Left lobe of liver (tissue), 2 donors: ENCODE measurements around the gene TSC22D4. TPM values are rescaled to one million over a fixed set of nuclear protein-coding genes. Genes with fewer than 3 reads are reported as not detected.
A peak's percentile ranks its signal among the peaks of the same experiment; 100 is the strongest.

Source experiments
- ATAC-seq: fragments of 200-7000 bp; cut with Tn5 transposase; one replicate; pipeline ENCODE4 v1.9.1; 2020; ENCODE audit warnings: mild to moderate bottlenecking, moderate library complexity
- DNase-seq: peaks from one replicate; pipeline ENCODE4 v3.0.0-alpha.2; 2020; ENCODE audit warnings: low spot score
- total RNA-seq: library from RNA; stranded (reverse); gene quantifications from one replicate; pipeline ENCODE4 v1.2.1, GENCODE V29; 2021
- donor health status: DM: no; HTN: no; CAD: no; lungs with moderate emphysema.
- donor health status: DM: no; HTN: yes; CAD: no.

Gene TSC22D4
- total RNA-seq, 1 donor from 2014 or later: 16.9 TPM

DNA sequence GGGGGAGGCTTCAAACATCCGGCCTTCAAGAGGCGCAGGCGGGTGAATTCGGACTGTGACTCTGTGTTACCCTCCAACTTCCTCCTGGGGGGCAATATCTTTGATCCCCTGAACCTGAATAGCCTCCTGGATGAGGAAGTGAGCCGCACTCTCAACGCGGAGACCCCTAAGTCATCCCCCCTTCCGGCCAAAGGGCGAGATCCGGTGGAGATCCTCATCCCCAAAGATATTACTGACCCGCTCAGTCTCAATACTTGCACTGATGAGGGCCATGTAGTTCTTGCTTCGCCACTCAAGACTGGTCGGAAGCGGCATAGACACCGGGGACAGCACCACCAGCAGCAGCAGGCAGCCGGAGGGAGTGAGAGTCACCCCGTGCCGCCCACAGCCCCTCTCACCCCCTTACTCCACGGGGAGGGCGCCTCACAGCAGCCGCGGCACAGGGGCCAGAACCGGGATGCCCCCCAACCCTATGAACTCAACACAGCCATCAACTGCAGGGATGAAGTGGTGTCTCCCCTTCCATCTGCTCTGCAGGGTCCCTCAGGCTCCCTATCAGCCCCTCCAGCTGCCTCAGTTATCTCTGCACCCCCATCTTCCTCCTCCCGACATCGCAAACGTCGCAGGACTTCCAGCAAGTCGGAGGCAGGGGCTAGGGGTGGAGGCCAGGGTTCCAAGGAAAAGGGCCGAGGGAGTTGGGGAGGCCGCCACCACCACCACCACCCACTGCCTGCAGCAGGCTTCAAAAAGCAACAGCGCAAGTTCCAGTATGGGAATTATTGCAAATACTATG lies 48.3 kb downstream of the TSC22D4 start:
- DNase-seq: no peak

DNA sequence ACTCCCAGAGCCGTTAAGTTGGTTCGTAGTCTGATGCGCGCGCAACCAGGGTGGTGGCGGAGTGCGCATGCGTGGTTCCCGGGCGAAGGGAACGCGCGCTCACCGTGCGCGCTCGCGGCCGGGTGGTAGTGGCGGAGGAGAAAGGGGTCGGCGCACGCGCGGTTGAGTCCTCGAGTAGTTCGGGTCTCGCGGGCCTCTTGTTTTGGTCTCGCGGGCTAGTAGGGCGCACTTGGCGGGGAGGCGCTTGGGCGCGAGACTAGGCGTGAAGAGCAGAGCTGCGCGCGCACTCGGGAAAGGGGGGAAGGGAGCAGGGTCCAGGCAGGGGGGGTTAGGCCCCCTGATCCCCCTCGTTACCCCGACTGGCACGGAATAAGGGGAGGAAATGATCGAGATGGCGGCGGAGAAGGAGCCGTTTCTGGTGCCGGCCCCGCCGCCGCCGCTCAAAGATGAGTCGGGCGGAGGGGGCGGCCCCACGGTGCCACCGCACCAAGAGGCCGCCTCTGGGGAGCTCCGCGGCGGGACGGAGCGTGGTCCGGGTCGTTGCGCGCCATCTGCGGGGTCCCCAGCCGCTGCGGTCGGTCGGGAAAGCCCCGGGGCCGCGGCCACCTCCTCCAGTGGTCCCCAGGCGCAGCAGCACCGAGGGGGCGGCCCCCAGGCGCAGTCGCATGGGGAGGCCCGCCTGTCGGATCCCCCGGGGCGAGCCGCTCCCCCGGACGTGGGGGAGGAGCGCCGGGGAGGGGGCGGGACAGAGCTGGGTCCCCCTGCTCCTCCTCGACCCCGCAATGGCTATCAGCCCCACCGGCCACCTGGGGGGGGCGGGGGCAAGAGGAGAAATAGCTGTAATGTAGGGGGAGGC lies 49.1 kb downstream of the TSC22D4 start, which contains the start of gene MEPCE:
Gene MEPCE, plus strand, starts transcription at position 195 of the 856 bp plus-strand sequence. Its CDS starts 188 bp downstream, at position 383.
- DNase-seq: peak; percentile 94
- peak; percentile 55 for ATAC-seq

More for the DNA sequence above, 48.3 kb downstream of the TSC22D4 start:
- ATAC-seq: no peak

DNA sequence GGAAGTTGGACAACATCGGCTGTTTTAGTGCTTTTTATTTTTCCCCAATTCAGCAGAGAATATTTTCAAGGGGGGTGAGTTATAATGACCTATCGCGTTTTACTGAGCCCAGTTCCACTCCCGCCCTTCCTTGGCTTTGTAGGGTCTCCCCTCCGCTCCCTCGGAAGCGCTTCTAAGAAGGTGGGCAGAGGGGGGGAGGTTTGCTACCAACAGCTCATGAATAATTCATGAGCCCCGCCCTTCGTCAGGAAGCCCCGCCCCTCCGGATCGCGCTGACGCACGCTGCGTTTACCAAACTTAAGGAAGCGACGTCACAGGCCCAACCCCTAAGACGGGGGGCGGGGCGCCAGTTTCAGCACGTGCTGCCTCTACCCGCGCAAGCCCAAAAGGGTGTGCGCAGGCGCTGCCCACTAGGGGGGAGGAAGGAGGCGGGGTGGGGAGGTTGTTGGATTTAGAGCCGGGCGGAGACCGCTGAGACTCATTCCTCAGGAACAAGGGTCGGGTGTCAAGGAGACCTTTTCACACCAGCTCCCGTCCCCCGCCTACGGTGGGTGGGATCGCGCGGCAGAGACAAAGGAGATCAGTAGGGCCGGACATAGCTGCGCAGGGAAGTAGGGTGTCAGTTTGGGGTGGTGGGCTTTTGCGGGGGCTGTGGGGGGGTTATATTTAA lies 49.9 kb downstream of the TSC22D4 start:
- ATAC-seq (peak; percentile 77), DNase-seq (peak; percentile 100)

DNA sequence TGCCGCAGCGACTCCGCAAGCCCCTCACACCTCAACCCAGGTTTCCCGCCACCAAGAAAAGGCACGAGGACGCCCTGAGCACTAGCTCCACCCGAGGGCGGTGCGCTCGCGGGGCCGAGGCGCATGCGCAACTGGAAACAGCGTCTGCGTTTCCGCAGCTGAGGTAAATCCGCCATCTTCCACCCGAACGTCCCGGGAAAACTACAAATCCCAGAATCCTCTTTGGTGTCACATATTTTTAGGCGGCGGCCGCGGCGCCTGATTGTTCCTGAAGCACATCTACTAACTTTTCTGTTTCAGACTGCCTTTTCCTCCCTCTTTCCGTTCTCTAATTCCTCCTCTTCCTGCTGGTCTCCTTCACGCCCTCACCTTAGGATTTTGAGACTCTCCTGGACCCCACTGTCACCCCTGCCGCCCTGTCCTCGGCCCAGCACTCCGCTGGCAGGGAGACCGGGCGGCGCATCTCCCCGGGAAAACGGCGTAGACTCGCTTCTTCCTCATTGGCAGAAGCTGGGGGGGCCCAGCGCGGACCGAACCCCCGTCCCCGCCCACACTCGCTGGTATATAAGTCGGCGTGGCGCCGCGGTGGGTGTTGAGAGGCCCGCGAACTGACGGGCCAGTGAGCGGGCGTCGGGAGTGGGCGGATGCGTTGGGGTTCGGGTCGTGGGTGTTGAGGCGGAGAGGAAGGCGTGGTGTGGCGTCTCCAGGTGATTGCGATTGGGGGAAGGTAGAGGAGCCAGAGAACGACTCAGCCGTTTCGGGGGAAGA lies 50.6 kb downstream of the TSC22D4 start, which contains the start of gene ZCWPW1:
Gene ZCWPW1, minus strand, starts transcription at position 505 of the 768 bp plus-strand sequence. CDS start 8,054 bp downstream, outside the sequence.
- DNase-seq (peak; percentile 96), ATAC-seq (peak; percentile 73)

GRCh38 chr7:100427762-100428198 lies 51.2 kb downstream of the TSC22D4 start:
- DNase-seq (no peak), ATAC-seq (no peak)

DNA sequence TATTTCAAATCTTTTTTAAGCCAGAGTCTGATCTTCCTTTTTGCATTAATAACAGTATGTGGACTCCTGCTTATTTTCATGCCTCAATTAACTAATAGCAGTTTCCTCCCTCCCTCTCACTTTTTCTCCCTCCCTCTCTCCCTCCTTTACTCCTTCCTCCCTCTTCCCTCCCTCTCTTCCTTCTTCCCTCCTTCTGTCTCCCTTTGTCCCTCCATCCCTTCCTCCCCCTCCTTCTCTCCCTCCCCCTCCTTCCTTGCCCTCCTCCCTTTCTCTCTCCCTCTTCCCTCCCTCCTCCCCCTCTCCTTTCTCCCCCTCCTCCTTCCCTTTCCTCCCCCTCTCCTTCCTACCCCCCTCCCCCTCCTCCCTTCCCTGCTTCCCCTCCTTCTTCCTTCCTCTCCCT lies 52.5 kb downstream of the TSC22D4 start:
- ATAC-seq: no peak

GRCh38 chr7:100425347-100425746 lies 53.7 kb downstream of the TSC22D4 start:
- DNase-seq (no peak), ATAC-seq (no peak)

More for the DNA sequence above, 52.5 kb downstream of the TSC22D4 start:
- no peak for DNase-seq

DNA sequence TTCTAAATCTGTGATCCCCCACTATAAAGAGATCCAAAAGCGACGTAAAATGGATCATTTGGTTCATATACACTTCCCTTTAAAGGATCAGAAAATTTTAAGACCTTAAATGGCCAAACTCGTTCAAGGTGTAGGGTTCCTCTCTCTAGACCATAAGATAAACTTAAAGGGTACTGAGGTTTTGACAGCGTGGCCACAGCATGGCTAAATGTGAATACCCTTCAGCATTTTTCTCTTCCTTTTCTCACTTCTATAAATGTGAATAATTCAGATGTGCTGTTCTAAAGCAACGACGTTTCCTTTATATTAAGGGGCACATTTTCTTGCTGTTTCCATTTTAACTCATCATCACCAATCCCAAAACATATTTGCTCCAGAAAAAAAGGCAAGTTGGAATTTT lies 55.7 kb downstream of the TSC22D4 start:
- ATAC-seq (no peak), DNase-seq (no peak)

- DNase-seq: no peak
- no peak for ATAC-seq
Measured at GRCh38 chr7:100419660-100420226, 59.3 kb downstream of the TSC22D4 start.

DNA sequence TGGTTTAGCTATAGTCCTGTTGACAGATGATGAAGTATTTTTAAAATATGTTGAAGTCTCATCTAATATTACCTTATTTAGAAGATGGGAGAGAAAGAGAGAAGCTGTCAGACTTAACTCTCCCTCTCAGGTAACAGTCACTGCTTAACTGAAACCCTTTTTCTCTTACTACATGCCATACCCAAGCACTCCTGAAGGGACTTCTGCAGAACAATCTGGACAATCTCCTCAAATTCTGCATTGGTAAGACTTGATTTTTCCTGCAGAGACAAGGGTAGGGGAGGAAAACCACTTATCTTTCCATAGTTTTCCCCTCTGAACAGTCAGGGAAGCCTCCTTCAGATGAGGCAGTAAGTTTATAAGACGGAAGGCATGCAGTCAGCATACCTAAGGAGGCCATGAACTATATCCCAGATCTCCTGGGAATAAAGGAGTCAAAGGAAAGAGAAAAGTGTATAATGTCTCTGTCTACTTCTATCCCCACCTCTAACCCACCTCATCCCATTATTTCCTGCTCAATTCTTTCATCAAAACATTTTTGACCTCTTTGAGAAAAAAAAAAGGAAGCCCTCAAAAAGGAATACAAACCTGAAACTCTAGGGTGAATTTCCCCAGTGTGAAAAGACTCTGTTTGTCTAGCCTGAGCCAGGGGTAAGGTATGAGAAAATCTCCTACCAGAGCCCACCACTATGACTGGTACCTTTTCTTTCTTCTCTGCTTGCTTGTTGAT lies 59.9 kb downstream of the TSC22D4 start:
- DNase-seq: no peak
- ATAC-seq: no peak

Other genes with a start within 250 kb of the TSC22D4 start
- not detected for gene SPDYE3, start 171.5 kb downstream of the TSC22D4 start, total RNA-seq
- 28.6 TPM for gene PILRB, start 121.1 kb downstream of the TSC22D4 start, total RNA-seq
- gene PILRA, start 105.7 kb downstream of the TSC22D4 start, total RNA-seq: 1.4 TPM
- 4.4 TPM for gene ZCWPW1, start 50.5 kb downstream of the TSC22D4 start, total RNA-seq
- 23.1 TPM for gene MEPCE, start 49.4 kb downstream of the TSC22D4 start, total RNA-seq
- 13.8 TPM for gene PPP1R35, start 42.7 kb downstream of the TSC22D4 start, total RNA-seq
- gene SPACDR, start 15.0 kb downstream of the TSC22D4 start, total RNA-seq: not detected
- gene NYAP1, start 4.7 kb upstream of the TSC22D4 start, total RNA-seq: 0.38 TPM
- 87.8 TPM for gene AGFG2, start 60.0 kb upstream of the TSC22D4 start, total RNA-seq
- 0.86 TPM for gene SAP25, start 94.7 kb upstream of the TSC22D4 start, total RNA-seq
- 31.6 TPM for gene LRCH4, start 106.9 kb upstream of the TSC22D4 start, total RNA-seq
- 1.0 TPM for gene FBXO24, start 107.1 kb upstream of the TSC22D4 start, total RNA-seq
- 71.8 TPM for gene PCOLCE, start 123.1 kb upstream of the TSC22D4 start, total RNA-seq
- gene MOSPD3, start 133.3 kb upstream of the TSC22D4 start, total RNA-seq: 20.3 TPM
- 689 TPM for gene TFR2, start 162.3 kb upstream of the TSC22D4 start, total RNA-seq
- gene ACTL6B, start 177.2 kb upstream of the TSC22D4 start, total RNA-seq: not detected
- gene GNB2, start 194.5 kb upstream of the TSC22D4 start, total RNA-seq: 80.9 TPM
- gene GIGYF1, start 215.0 kb upstream of the TSC22D4 start, total RNA-seq: 21.6 TPM
- gene POP7, start 226.9 kb upstream of the TSC22D4 start, total RNA-seq: 28.5 TPM
- gene EPO, start 241.3 kb upstream of the TSC22D4 start, total RNA-seq: 6.4 TPM